NK-92 (cell line): Measurements from ENCODE around the gene FMNL1.
"Not testable (repeated sequence)": the region's sequence is repeated elsewhere in the genome, so short reads cannot be mapped to it uniquely, and the experiment has no call there.

Experiments
- DNase-seq: peaks from one replicate; lab custom pipeline; 2025; ENCODE audit not compliant: unreplicated experiment; lab: John Stamatoyannopoulos, UW

The FMNL1 gene

GRCh38 chr17:45221081-45222013 lies at the start of gene FMNL1:
TSS of gene FMNL1 (plus strand) at chr17:45221885. CDS start at chr17:45222125, 240 bp downstream.
- no peak for DNase-seq

GRCh38 chr17:45172232-45172540 lies 49.5 kb upstream of the FMNL1 start:
- DNase-seq, result no peak

- no peak for DNase-seq
Measured at GRCh38 chr17:45172541-45173286, 49.0 kb upstream of the FMNL1 start.

- DNase-seq, result no peak
Measured at GRCh38 chr17:45175759-45176115, 45.9 kb upstream of the FMNL1 start.

GRCh38 chr17:45177563-45177962 lies 44.1 kb upstream of the FMNL1 start:
- no peak for DNase-seq

GRCh38 chr17:45184144-45184543 lies 37.5 kb upstream of the FMNL1 start:
- DNase-seq, result no peak

- DNase-seq, result no peak
Measured at GRCh38 chr17:45186801-45187354, 34.8 kb upstream of the FMNL1 start.

DNA sequence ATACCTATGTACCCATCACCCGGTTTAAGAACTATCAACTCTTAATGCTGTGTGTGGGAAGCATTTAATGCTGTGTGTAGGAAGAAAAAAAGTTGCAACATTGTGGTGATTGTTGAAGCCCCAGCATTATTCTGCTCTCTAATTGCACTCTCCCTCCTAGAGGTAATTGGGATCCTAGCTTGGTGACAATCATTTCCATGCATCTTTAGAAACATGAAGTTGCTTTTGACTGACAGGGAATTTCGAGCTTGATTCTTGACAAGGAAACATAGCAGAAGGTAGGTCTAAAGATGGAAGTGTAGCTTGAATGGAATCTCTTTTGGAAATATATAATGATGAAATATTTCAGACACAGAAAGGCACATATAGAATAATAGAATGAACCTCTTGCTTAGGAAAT lies 32.7 kb upstream of the FMNL1 start:
- DNase-seq, result no peak

DNA sequence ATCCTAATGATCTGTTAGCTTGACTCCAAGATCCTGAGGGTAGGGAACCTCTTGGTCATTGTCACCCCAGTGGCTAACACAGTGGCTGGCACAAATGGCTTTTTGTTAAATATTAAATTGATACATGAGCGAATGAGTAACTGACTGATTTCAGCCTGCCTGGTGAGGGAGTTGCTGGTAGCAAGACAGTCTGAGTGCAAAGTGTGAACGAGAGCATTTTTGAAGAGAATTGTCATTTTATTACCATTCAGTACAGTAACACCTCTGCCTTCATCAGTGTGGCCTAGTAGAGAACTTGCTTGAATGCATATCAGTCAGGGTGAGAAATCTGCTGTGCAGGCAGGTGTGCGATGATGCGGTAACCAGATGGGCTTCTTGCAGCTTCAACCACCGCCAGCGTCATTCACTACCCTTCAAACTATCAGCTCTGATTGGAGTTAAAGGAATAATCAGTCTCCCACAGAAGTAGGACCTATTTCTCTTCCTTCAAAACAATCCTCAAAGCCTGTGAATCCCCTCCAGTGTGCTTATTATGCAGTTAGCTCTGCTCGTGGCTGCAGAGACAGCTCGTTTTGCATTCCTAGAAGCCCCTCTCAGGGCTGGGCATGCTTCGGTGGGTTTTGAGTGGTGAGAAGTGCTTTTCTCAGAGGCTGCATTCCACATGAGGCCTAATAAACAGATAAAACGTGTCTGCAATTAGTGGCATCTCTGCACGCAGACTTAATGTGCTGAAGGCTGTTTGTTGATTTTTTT lies 31.0 kb upstream of the FMNL1 start:
- DNase-seq, result no peak

- no peak for DNase-seq
Measured at GRCh38 chr17:45195424-45195823, 26.3 kb upstream of the FMNL1 start.

GRCh38 chr17:45197108-45197507 lies 24.6 kb upstream of the FMNL1 start:
- DNase-seq, result no peak

- no peak for DNase-seq
Measured at GRCh38 chr17:45197555-45198334, 23.9 kb upstream of the FMNL1 start.

DNA sequence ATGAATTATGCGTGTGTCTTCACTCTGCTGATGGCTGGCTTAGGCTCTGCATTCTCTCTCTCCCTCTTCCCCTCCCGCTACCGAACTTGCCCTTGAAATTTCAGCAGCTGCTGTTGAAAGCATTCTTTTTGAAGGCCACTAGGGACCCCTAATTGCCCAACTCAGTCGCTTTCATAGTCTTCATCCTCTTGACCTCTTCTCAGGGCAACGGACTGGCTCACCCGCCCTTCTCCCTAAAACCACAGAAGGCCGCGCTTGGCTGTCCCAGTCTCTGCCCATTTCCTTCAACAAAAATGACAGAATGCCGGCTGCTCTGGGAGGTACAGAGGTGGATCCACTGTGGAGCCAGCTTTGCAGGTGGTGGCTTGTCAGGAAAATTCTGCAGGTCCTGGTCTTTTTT lies 21.0 kb upstream of the FMNL1 start:
- DNase-seq, result no peak

- DNase-seq, result no peak
Measured at GRCh38 chr17:45201457-45201856, 20.2 kb upstream of the FMNL1 start.

DNA sequence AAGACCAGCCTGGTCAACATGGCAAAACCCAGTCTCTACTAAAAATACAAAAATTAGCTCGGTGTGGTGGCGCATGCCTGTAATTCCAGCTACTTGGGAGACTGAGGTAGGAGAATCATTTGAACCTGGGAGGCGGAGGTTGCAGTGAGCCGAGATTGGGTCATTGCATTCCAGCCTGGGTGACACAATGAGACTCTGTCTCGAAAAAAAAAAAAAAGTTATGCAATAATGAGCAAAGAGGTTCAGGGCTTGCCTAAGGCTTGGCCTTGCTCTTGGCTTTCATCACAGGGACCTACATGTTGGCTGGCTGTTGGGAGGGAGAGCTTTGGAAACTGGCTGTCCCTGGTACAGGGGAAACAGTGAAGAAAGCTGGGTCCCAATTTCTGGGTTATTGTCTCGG lies 19.8 kb upstream of the FMNL1 start:
- DNase-seq, result not testable (repeated sequence)

- no peak for DNase-seq
Measured at GRCh38 chr17:45218895-45219661, 2.6 kb upstream of the FMNL1 start.

DNA sequence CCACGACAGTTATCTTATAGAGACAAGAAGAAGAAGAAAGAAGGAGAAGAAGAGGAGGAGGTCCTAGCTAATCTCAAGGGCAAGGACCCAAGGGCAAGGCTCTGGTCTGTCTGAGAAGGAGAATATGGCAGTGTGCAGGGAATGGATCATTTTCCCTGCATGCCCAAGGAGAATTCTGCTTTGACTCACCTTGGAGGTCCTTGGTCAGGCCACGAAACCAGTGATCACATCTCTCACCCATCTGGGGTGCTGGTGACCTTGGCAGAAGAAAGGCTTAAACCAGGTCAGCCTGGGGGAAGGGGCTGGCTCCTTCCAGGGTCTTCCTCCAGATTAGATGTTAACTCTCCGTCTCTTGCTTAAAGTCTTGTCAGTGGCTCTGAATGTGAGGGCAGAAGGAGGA lies 1.6 kb upstream of the FMNL1 start:
- DNase-seq, result no peak

GRCh38 chr17:45222014-45222288 lies 266 bp downstream of the FMNL1 start:
- no peak for DNase-seq

DNA sequence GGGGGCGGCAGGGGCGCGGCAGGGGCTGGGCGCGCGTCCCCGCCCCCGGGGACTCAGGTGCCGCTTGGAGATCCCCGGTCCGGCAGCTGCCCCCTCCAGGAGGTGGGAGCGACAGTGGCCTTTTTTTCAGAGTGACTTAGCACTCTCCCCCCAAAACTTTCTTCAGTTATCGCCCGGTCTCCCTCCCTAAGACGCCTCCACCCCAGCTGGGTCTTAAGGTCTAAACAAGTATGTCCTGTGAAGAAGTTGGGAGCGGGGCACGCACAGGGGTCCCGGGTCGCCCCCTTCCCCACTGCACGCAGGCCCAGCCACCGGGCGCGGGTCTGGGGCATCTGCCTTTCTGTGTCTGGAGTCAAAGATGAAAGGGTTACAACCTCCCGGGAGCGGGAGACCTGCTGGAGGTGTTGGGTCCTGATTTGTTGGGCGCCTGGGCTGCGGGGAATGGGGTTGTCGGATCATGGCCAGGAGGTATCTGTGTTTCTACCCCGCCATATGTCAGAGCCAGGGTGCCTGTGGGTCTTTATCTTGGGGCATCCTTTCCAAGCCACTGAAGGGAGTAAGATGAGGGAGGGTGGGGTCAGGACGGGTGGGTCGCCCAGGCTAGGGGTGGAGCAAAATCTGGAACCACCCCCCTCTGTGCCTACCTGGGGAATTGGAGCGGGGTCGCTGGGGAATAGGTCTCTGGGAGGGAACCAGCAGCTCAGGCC lies 757 bp downstream of the FMNL1 start:
- no peak for DNase-seq
